Kidney (tissue), 14 donors: ENCODE results near the gene MBNL1. TPM values are rescaled to one million over a fixed set of nuclear protein-coding genes. Genes with fewer than 3 reads are reported as not detected.

ENCODE experiments used
- DNase-seq, 5 donors: peaks; one replicate each; pipeline ENCODE4 v3.0.0-alpha.2; 2013 to 2020
- FAIRE-seq: peaks from 2 replicates; lab custom pipeline; 2012; peaks lifted over from hg19 to GRCh38; lab: Jason Lieb, UNC
- H3K27ac ChIP-seq, 2 donors: one replicate each; pipeline ENCODE4 v1.7.0; 2013; ENCODE audit warnings: low read depth in 2 of 2, low read length in 2 of 2, inconsistent platforms in 1 of 2
- H3K27me3 ChIP-seq: one replicate; pipeline ENCODE4 v1.7.1; 2013; ENCODE audit warnings: low read length, inconsistent platforms; ENCODE audit not compliant: control insufficient read depth, insufficient read depth
- H3K36me3 ChIP-seq, 3 donors: one replicate each; pipeline versions ENCODE4 v1.7.0 to v1.7.1; 2013; ENCODE audit warnings: low read length in 3 of 3, control low read depth in 1 of 3, inconsistent platforms in 1 of 3; ENCODE audit not compliant: insufficient read depth in 3 of 3, control insufficient read depth in 2 of 3
- H3K4me1 ChIP-seq, 3 donors: one replicate each; pipeline versions ENCODE4 v1.7.0 to v1.7.1; 2013; ENCODE audit warnings: low read length in 3 of 3, inconsistent platforms in 1 of 3, low read depth in 1 of 3; ENCODE audit not compliant: control insufficient read depth in 2 of 3, insufficient read depth in 2 of 3
- H3K4me3 ChIP-seq, 3 donors: one replicate each; pipeline versions ENCODE4 v1.7.0 to v1.8.1; 2013; ENCODE audit warnings: low read length in 3 of 3, control low read depth in 1 of 3, inconsistent platforms in 1 of 3
- H3K9ac ChIP-seq, 3 donors: one replicate each; pipeline versions ENCODE4 v1.7.0 to v1.7.1; 2013; ENCODE audit warnings: low read length in 3 of 3, control low read depth in 1 of 3, inconsistent platforms in 1 of 3
- H3K9me3 ChIP-seq, 3 donors: one replicate each; pipeline versions ENCODE4 v1.7.0 to v1.7.1; 2013; ENCODE audit warnings: low read length in 3 of 3, control low read depth in 1 of 3, inconsistent platforms in 1 of 3; ENCODE audit not compliant: control insufficient read depth in 2 of 3, insufficient read depth in 1 of 3
- intact Hi-C: fragments of 100-400 bp; cut with DNase I; formaldehyde crosslinking; loops from one replicate; pipeline ENCODE4 v1.11.1; 2022
- polyA plus RNA-seq: library from polyadenylated mRNA; stranded (reverse); fragments of 350-450 nt; fragmentation: Illumina TruSeq; extraction: RNeasy Lipid Tissue Mini Kit (QIAGEN cat#74804); gene quantifications from one replicate; pipeline ENCODE4 v1.2.3, GENCODE V29; 2014; ENCODE audit warnings: low read depth, low replicate concordance; ENCODE audit not compliant: insufficient read depth
- total RNA-seq: library from RNA; stranded (reverse); fragmentation: NEBNext Ultra II Directional; extraction: Animal tissue kit (Norgen Biotek cat#: 25700); gene quantifications from one replicate; pipeline ENCODE4 v1.2.1, GENCODE V29; 2021
- TF ChIP-seq, protein P1 (sequence below): IDR thresholded peaks from 3 replicates; pipeline ENCODE4 v1.5.1; 2012; ENCODE audit warnings: mild to moderate bottlenecking, moderate library complexity, borderline replicate concordance; ENCODE audit not compliant: insufficient read depth; ENCODE audit errors: extremely low read depth
- donor health status: control.
- donor health status: control.
- donor health status: control.
- donor health status: control.
- donor health status: control.
- donor health status: DM: yes; HTN: yes; CAD: no.
- donor health status: Normal renal cell carcinoma (clear cell type).

The MBNL1 gene
- total and polyA plus RNA-seq, 2 donors from 2014 or later = 22.0 to 167 TPM

DNA sequence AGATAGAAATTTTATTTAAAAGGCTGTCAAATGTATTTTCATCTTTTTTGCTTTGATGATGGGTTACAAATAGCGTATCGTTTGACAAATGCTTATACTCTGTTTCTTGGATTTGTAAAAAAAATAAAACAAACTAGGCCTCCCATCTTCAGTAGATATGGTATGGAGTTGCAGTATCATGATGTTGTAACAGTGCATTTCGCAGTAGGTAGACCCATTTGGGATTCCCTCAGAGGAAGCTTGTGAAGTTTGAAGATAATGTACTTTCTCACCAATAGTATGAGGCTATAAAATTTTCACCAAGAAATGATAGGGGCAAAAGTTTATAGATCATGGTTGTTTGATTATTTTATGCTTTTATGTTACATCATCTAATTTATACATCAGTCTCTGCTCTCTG, 10.8 kb downstream of the MBNL1 start:
- no peak overlapping the region for H3K27ac ChIP-seq
- intact Hi-C loops = no loop called here
- no peak overlapping the region for H3K9ac ChIP-seq
- no peak overlapping the region for H3K4me3 ChIP-seq
- no peaks in the 10 kb centered on the region for H3K9me3 ChIP-seq
- peaks cover 0 to 32% (median 17%) of the 10 kb centered on the region in 3 donors for H3K4me1 ChIP-seq
- TF ChIP-seq, protein P1, sequence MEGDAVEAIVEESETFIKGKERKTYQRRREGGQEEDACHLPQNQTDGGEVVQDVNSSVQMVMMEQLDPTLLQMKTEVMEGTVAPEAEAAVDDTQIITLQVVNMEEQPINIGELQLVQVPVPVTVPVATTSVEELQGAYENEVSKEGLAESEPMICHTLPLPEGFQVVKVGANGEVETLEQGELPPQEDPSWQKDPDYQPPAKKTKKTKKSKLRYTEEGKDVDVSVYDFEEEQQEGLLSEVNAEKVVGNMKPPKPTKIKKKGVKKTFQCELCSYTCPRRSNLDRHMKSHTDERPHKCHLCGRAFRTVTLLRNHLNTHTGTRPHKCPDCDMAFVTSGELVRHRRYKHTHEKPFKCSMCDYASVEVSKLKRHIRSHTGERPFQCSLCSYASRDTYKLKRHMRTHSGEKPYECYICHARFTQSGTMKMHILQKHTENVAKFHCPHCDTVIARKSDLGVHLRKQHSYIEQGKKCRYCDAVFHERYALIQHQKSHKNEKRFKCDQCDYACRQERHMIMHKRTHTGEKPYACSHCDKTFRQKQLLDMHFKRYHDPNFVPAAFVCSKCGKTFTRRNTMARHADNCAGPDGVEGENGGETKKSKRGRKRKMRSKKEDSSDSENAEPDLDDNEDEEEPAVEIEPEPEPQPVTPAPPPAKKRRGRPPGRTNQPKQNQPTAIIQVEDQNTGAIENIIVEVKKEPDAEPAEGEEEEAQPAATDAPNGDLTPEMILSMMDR = no peak
- no peak for FAIRE-seq
- H3K36me3 ChIP-seq = no peaks in the 10 kb centered on the region
- H3K27me3 ChIP-seq = no peaks in the 10 kb centered on the region
- DNase-seq = no peak

DNA sequence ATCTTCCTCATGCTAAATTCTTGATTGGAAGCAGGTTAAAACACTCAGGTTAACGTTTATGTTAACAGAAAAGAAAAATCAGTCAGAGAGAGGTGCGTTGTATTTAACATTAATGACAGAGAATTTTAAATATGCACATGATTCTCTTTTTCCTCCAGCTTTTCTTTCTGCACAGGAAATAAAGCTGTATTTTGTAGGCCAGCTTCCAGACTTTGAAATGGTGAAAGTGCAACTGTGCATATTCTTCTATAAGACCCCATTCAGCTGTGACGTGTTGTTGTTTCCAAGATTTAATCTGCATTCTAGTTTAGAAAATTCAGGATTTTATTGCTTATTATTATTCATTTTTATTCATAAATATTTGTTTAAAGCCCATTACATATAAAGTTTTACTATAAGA, 11.8 kb downstream of the MBNL1 start:
- FAIRE-seq (no peak), DNase-seq (no peak)
- Histone ChIP-seq H3K9ac (no peak overlapping the region), H3K36me3 (no peaks in the 10 kb centered on the region), H3K27ac (no peak overlapping the region), H3K9me3 (no peaks in the 10 kb centered on the region), H3K27me3 (no peaks in the 10 kb centered on the region), H3K4me3 (no peak overlapping the region), H3K4me1 (peaks cover 0 to 32% (median 20%) of the 10 kb centered on the region in 3 donors)
- intact Hi-C loops = no loop called here
- TF ChIP-seq, protein P1 = no peak

DNA sequence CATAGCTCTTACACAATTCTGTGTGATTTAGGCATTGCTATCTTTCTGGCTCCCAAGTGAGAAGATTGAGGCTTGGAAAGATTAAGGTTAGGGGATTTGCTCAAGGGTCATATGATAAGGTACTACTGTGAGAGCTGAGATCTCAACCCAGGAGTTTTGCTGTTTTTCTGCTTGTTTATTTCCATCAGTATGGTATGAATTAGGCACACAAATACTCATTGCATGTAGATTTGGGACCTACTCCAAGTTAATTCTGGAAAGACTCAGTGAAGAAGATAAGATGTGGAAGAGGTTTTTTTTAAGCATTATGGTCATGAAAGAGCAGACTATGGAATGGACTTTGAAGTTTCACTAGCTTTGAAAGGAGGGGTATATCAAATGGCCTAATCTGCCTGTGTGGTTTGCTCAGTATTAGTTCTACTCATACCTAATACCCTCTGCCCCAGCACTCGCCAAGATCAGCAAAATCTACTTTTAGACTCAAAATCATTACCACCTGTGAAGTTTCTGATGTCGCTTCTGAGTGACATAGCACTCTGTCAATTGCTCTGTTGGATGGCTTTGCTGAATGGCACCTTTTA, 12.5 kb downstream of the MBNL1 start:
- no peak overlapping the region for H3K4me3 ChIP-seq
- DNase-seq (no peak), FAIRE-seq (no peak)
- TF ChIP-seq, protein P1 = no peak
- intact Hi-C loops = no loop called here
- H3K9ac ChIP-seq = no peak overlapping the region
- H3K27ac ChIP-seq = peak overlapping the region in 1 of 2 donors; percentile 17
- no peaks in the 10 kb centered on the region for H3K9me3 ChIP-seq
- H3K4me1 ChIP-seq = peaks cover 0 to 32% (median 20%) of the 10 kb centered on the region in 3 donors
- no peaks in the 10 kb centered on the region for H3K36me3 ChIP-seq
- H3K27me3 ChIP-seq = no peaks in the 10 kb centered on the region

DNA sequence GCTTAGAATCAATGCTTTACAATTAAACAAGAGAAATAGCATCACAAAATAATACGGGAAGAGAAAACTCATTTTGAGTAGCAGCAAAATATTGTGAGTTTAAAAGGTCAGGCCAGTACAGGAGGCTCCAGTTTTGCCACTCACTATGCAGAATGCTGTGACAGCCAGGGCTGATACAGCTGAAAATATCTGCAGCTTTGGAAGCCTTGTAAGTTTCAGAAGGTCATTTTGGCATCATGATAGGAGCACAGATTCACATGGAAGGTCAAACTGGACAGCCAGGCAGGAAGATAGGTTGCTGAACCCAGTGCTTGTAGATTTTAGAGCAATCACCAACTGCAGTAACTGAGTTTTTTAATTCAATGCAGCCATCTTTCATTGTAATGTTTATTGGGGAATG, 14.1 kb downstream of the MBNL1 start:
- FAIRE-seq (no peak), DNase-seq (no peak)
- Histone ChIP-seq H3K4me1 (peaks cover 0 to 28% (median 18%) of the 10 kb centered on the region in 3 donors), H3K27me3 (no peaks in the 10 kb centered on the region), H3K4me3 (no peak overlapping the region), H3K9ac (no peak overlapping the region), H3K27ac (no peak overlapping the region), H3K36me3 (no peaks in the 10 kb centered on the region), H3K9me3 (no peaks in the 10 kb centered on the region)
- TF ChIP-seq, protein P1 = no peak
- intact Hi-C loops = no loop called here
